ENCODE results near the gene CHMP4B.

CHMP4B gene

DNA sequence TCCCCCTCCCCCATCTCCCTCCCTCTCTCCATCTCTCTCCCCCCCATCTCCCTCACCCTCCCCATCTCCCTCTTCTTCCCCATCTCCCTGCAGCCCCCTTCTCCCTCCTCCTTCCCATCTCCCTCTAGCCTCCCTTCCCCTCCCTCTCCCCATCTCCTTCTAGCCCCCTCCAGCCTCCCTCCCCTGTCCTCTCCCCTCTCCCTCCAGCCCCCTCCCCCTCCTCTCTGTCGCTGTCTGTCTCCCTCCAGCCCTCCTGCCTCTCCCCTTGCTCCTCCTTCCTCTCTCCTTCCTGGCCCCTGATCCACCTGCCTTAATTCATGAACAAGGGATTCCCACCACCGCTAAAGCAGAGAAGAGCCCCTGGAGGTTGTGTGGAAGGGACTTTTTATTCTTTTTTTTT is 26.9 kb upstream of the CHMP4B start:
- Mint-ChIP-seq H3K4me1 (no peaks in the 10 kb centered on the region), H3K36me3 (ENCODE audit: low read depth) (peaks cover 4% of the 10 kb centered on the region), H3K27ac (no peak overlapping the region), H3K4me3 (no peak overlapping the region), H3K9me3 (no peaks in the 10 kb centered on the region), H3K27me3 (ENCODE audit: low read depth) (no peaks in the 10 kb centered on the region)
- TF ChIP-seq, protein P1, sequence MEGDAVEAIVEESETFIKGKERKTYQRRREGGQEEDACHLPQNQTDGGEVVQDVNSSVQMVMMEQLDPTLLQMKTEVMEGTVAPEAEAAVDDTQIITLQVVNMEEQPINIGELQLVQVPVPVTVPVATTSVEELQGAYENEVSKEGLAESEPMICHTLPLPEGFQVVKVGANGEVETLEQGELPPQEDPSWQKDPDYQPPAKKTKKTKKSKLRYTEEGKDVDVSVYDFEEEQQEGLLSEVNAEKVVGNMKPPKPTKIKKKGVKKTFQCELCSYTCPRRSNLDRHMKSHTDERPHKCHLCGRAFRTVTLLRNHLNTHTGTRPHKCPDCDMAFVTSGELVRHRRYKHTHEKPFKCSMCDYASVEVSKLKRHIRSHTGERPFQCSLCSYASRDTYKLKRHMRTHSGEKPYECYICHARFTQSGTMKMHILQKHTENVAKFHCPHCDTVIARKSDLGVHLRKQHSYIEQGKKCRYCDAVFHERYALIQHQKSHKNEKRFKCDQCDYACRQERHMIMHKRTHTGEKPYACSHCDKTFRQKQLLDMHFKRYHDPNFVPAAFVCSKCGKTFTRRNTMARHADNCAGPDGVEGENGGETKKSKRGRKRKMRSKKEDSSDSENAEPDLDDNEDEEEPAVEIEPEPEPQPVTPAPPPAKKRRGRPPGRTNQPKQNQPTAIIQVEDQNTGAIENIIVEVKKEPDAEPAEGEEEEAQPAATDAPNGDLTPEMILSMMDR (IDR thresholded peaks at IDR 0.05; ENCODE audit: unreplicated experiment in 3 of 3): no peak

GRCh38 chr20:33785503-33785902 is 25.6 kb upstream of the CHMP4B start:
- no peak overlapping the region for H3K27ac Mint-ChIP-seq
- TF ChIP-seq, protein P1 (IDR thresholded peaks at IDR 0.05; ENCODE audit: unreplicated experiment in 3 of 3): no peak
- H3K4me3 Mint-ChIP-seq: no peak overlapping the region
- H3K4me1 Mint-ChIP-seq: peaks cover 5% of the 10 kb centered on the region
- peaks cover 3% of the 10 kb centered on the region for H3K36me3 Mint-ChIP-seq (ENCODE audit: low read depth)
- no peaks in the 10 kb centered on the region for H3K27me3 Mint-ChIP-seq (ENCODE audit: low read depth)
- H3K9me3 Mint-ChIP-seq: no peaks in the 10 kb centered on the region

DNA sequence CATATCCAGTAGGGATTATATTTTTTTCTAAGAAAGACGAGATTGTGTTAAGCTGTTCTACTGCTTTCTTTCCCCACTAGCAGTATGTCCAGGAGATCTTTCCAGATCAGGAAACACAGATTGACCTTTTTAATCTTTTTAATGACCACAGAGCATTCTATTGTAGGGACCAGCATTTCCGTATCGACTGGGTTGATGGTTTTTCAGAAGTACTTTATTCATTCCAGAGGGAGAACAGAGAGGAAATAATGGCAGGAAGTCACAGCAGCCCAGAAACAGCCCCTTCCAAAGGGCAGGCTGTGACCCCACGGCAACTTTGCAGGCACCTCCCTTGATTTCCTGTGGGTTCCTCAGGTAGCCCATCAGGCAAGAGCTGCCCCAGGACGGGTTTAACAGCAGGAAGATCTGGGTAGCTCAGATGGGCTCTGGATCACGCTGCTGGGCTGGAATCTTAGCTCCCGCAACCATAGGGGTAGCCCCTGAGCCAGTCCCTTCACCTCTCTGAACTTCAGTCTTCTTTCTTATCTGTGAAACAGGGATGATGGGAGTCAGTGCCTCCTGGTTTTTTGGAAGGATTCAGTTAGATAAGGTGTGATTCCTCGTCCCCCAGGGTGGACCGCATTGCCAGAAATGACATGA is 23.8 kb upstream of the CHMP4B start:
- Mint-ChIP-seq H3K36me3 (ENCODE audit: low read depth) (peaks cover 5% of the 10 kb centered on the region), H3K27ac (no peak overlapping the region), H3K4me3 (no peak overlapping the region), H3K27me3 (ENCODE audit: low read depth) (no peaks in the 10 kb centered on the region), H3K4me1 (peaks cover 5% of the 10 kb centered on the region), H3K9me3 (no peaks in the 10 kb centered on the region)
- TF ChIP-seq, protein P1 (IDR thresholded peaks at IDR 0.05; ENCODE audit: unreplicated experiment in 3 of 3): no peak

DNA sequence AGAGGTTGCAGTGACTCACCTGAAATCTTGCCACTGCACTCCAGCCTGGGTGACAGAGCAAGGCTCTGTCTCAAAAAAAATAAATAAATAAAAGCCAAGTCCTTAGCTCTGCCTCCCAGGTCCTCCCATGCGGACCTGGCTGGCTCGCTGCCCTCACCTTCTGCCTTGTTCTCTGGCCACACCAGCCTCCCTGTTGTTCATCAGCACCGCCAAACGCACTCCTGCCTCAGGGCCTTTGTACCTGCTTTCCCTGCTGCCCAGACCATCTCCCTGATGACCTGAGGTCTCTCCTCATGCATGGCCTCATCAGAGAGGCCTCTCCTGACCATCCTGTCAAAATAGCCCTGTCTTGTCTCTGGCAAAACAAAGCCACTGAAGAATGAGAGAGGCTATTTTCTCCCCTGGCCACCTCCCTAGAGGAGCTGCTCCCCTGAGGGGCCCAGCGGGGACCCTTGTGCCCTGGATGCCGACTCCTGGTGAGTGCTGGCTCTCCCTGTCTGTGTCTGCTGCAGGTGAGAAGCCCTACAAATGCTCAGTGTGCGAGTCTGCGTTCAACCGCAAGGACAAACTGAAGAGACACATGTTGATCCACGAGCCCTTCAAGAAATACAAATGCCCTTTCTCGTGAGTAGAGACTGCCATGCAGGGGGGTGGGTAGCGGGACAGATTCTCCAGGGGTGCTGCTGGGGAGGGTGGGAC is 22.6 kb upstream of the CHMP4B start:
- Mint-ChIP-seq H3K4me3 (no peak overlapping the region), H3K4me1 (peaks cover 5% of the 10 kb centered on the region), H3K9me3 (no peaks in the 10 kb centered on the region), H3K36me3 (ENCODE audit: low read depth) (peaks cover 5% of the 10 kb centered on the region), H3K27me3 (ENCODE audit: low read depth) (no peaks in the 10 kb centered on the region), H3K27ac (no peak overlapping the region)
- TF ChIP-seq, protein P1 (IDR thresholded peaks at IDR 0.05; ENCODE audit: unreplicated experiment in 3 of 3): no peak

DNA sequence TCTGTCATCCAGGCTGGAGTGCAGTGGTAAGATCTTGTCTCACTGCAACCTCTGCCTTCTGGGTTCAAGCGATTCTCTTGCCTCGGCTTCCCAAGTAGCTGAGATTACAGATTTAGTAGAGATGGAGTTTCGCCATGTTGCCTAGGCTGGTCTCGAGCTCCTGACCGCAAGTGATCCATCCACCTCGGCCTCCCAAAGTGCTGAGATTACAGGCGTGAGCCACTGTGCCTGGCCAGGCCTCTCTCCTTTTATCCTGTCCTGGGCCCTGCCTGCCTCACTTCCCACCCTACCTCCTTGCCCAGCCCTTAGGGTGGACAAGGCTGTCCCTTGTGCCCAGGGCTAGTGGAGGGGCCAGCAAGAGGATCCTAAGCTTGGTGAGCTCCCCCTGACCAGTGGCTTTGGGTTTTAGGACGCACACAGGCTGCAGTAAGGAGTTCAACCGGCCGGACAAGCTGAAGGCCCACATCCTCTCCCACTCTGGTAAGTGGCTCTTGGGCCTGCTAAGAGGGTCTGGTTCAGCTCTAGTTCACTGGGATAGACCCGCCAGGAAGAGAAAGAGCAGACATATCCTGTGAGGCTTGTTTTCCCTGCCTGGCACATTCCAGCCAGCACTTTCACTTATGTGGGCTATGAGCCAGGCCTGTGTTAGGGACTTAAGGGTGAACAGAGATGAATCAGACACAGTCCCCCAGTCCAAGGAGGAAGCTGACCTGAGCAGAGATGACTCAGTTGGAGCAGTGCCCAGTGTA is 21.9 kb upstream of the CHMP4B start:
- Mint-ChIP-seq H3K36me3 (ENCODE audit: low read depth) (peaks cover 5% of the 10 kb centered on the region), H3K4me3 (no peak overlapping the region), H3K4me1 (peaks cover 5% of the 10 kb centered on the region), H3K9me3 (no peaks in the 10 kb centered on the region), H3K27me3 (ENCODE audit: low read depth) (no peaks in the 10 kb centered on the region), H3K27ac (peak overlapping the region; percentile 30 to 87 (median 85))
- TF ChIP-seq, protein P1 (IDR thresholded peaks at IDR 0.05; ENCODE audit: unreplicated experiment in 3 of 3): no peak

Data from nephron (organoid).